ENCODE results near the gene PTX4. TPM values are rescaled to one million over a fixed set of nuclear protein-coding genes. Genes with fewer than 3 reads are reported as not detected.

The PTX4 gene
- total and polyA plus RNA-seq, 9 of the 15 experiments (the other 6 are each of a cell fraction or from before 2014, with no cell fraction given) = 0.11 TPM; not detected in 8

- no peak for TF ChIP-seq MBD1 (CRISPR knock-in tag; IDR thresholded peaks at IDR 0.05)
- TF ChIP-seq ZNF695 (CRISPR knock-in tag; IDR thresholded peaks at IDR 0.05) = no peak
- no peak for TF ChIP-seq THRB (CRISPR knock-in tag; conservative IDR thresholded peaks at IDR 0.05)
- TF ChIP-seq BRD4 (IDR thresholded peaks at IDR 0.05) = peak; percentile 85
- TF ChIP-seq ZC3H11A (IDR thresholded peaks at IDR 0.05; ENCODE audit: low read depth, low read length) = no peak
- peak; percentile 95 for TF ChIP-seq MITF (IDR thresholded peaks at IDR 0.05)
- no peak for TF ChIP-seq FOXM1 (IDR thresholded peaks at IDR 0.05; ENCODE audit: low read depth)
- TF ChIP-seq FOXM1 (CRISPR knock-in tag; IDR thresholded peaks at IDR 0.05; ENCODE audit: low read depth) = peak; percentile 96
- TF ChIP-seq KAT2B (IDR thresholded peaks at IDR 0.05; ENCODE audit: low read depth, low read length) = no peak
- no peak; the same call in 1 of the 2 replicates for TF ChIP-seq SP1 (CRISPR knock-in tag; IDR thresholded peaks at IDR 0.05)
- TF ChIP-seq CHD2 (IDR thresholded peaks at IDR 0.05; ENCODE audit: low read depth, low read length) = peak; percentile 40; the same call in 1 of the 2 replicates
- no peak for TF ChIP-seq RBM17 (IDR thresholded peaks at IDR 0.05; ENCODE audit: borderline replicate concordance, low read depth, low read length)
- TF ChIP-seq HDAC3 (IDR thresholded peaks at IDR 0.05; ENCODE audit: borderline replicate concordance, partially characterized antibody) = no peak
- TF ChIP-seq DNMT1 (IDR thresholded peaks at IDR 0.05) = no peak
- no peak for TF ChIP-seq HINFP (tag; conservative IDR thresholded peaks at IDR 0.05; ENCODE audit: low read depth)
- peak; percentile 95; the same call in 1 of the 2 replicates for TF ChIP-seq ZNF282 (CRISPR knock-in tag; IDR thresholded peaks at IDR 0.05)
- no peak for TF ChIP-seq SNIP1 (IDR thresholded peaks at IDR 0.05; ENCODE audit: low read depth)
- peak; percentile 36 for TF ChIP-seq U2AF1 (optimal IDR thresholded peaks at IDR 0.05; ENCODE audit: low read depth, low read length)
- peak; percentile 48 for TF ChIP-seq POLR2AphosphoS5 (IDR thresholded peaks at IDR 0.05; ENCODE audit: control insufficient read depth, insufficient read depth, low read depth, low read length)
- TF ChIP-seq GATAD2A (IDR thresholded peaks at IDR 0.05) = 0 out of 2 replicates have a peak, but pooled peaks have one; percentile 43
- no peak for TF ChIP-seq ZNF780A (CRISPR knock-in tag; IDR thresholded peaks at IDR 0.05)
- TF ChIP-seq POLR3G (IDR thresholded peaks at IDR 0.05; ENCODE audit: extremely low read depth, insufficient read length, insufficient replicate concordance) = no peak
- no peak for TF ChIP-seq HOXB6 (CRISPR knock-in tag; IDR thresholded peaks at IDR 0.05; ENCODE audit: borderline replicate concordance)
These were observed 13.8 kb downstream of the PTX4 start, which contains the start of gene CLCN7 (continued) for GRCh38 chr16:1474796-1475551.
